SK-N-MC (cell line): ENCODE results near the gene RNF5.

Experiments used
- EZH2 ChIP-seq: fragments of 200-600 bp; sonication (generic); IDR thresholded peaks from one replicate; pipeline ENCODE4 v1.6.1; 2017; ENCODE audit warnings: antibody characterized with exemption
- FOXP2 ChIP-seq: optimal IDR thresholded peaks from 2 replicates; pipeline ENCODE3; 2011; ENCODE audit warnings: mild to moderate bottlenecking, moderate library complexity; ENCODE audit not compliant: insufficient read depth; ENCODE audit errors: extremely low read length, control extremely low read depth
- POLR2AphosphoS5 ChIP-seq: IDR thresholded peaks from 2 replicates; pipeline ENCODE4 v1.6.1; 2012; ENCODE audit warnings: mild to moderate bottlenecking, low read depth, low read length, borderline replicate concordance

- no peak for TF ChIP-seq POLR2AphosphoS5
- TF ChIP-seq EZH2, result no peak
- TF ChIP-seq FOXP2, result no peak
These were observed 37.7 kb upstream of the RNF5 start for GRCh38 chr6:32140420-32141046.
